Esophagus muscularis mucosa (tissue), 3 donors: ENCODE measurements around the gene CSTB.

Experiments
- CTCF ChIP-seq, 3 experiments: fragments of 200-600 bp in 2 of 3; fragments of 450-650 bp in 1 of 3; sonication (generic) in 2 of 3; IDR thresholded peaks; one replicate each; pipeline ENCODE4 v1.5.1; 2017 to 2019; ENCODE audit warnings: antibody characterized with exemption in 3 of 3, mild to moderate bottlenecking in 2 of 3, moderate library complexity in 1 of 3
- POLR2A ChIP-seq: fragments of 450-650 bp; IDR thresholded peaks from one replicate; pipeline ENCODE4 v1.6.1; 2017; ENCODE audit warnings: antibody characterized with exemption, moderate library complexity, mild to moderate bottlenecking, low read depth

- TF ChIP-seq CTCF (IDR thresholded peaks at IDR 0.05) = no peak
- no peak for TF ChIP-seq POLR2A
Observed at GRCh38 chr21:43762303-43763128, 13.6 kb downstream of the CSTB start.
